ENCODE results near the gene MRFAP1L1.

GRCh38 chr4:6663596-6664393 lies 45.9 kb downstream of the MRFAP1L1 start:
- TF ChIP-seq CTCF (IDR thresholded peaks at IDR 0.05) (no peak), POLR2A (IDR thresholded peaks at IDR 0.05) (no peak)

Measured in uterus (tissue), 2 donors.